Neural progenitor cell (in vitro differentiated cells): ENCODE measurements around the gene CD101. TPM values are rescaled to one million over a fixed set of nuclear protein-coding genes. Genes with fewer than 3 reads are reported as not detected.

Source experiments
- DNase-seq: peaks from one replicate; pipeline ENCODE4 v3.0.0-alpha.2; 2016; ENCODE audit warnings: low spot score
- H2AFZ ChIP-seq: fragments of 200-600 bp; sonication (generic); replicated peaks from 2 replicates; pipeline ENCODE4 v1.6.1; 2016; ENCODE audit warnings: antibody characterized with exemption
- H3F3A ChIP-seq: fragments of 200-600 bp; sonication (generic); 2 replicates; pipeline ENCODE4 v1.6.1; 2016; ENCODE audit warnings: antibody characterized with exemption, low read depth
- H3K27ac ChIP-seq: fragments of 200-600 bp; sonication (generic); 2 replicates; pipeline ENCODE4 v1.5.1; 2016; ENCODE audit warnings: mild to moderate bottlenecking
- H3K27me3 ChIP-seq: fragments of 200-600 bp; sonication (generic); 2 replicates; pipeline ENCODE4 v1.6.1; 2016; ENCODE audit warnings: mild to moderate bottlenecking, moderate library complexity
- H3K36me3 ChIP-seq: fragments of 200-600 bp; sonication (generic); 2 replicates; pipeline ENCODE4 v1.5.1; 2016
- H3K4me1 ChIP-seq: fragments of 200-600 bp; sonication (generic); 2 replicates; pipeline ENCODE4 v1.6.1; 2016; ENCODE audit warnings: mixed run types
- H3K4me2 ChIP-seq: fragments of 200-600 bp; sonication (generic); 2 replicates; pipeline ENCODE4 v1.6.1; 2016
- H3K4me3 ChIP-seq: fragments of 200-600 bp; sonication (generic); 2 replicates; pipeline ENCODE4 v1.5.1; 2016
- H3K79me2 ChIP-seq: fragments of 200-600 bp; sonication (generic); 2 replicates; pipeline ENCODE4 v1.6.1; 2016; ENCODE audit warnings: low read depth
- H3K9ac ChIP-seq: fragments of 200-600 bp; sonication (generic); 2 replicates; pipeline ENCODE4 v1.6.1; 2016
- H3K9me3 ChIP-seq: fragments of 200-600 bp; sonication (generic); 2 replicates; pipeline ENCODE4 v1.5.1; 2016; ENCODE audit warnings: low read depth
- H4K20me1 ChIP-seq: fragments of 200-600 bp; sonication (generic); 2 replicates; pipeline ENCODE4 v1.6.1; 2016; ENCODE audit warnings: low read depth
- H3K27ac Mint-ChIP-seq: 3 replicates; pipeline ENCODE4 v1.8.0; 2021; ENCODE audit warnings: mixed read lengths
- H3K27me3 Mint-ChIP-seq: 2 replicates; pipeline ENCODE4 v1.8.0; 2022; ENCODE audit warnings: low read depth, mild to moderate bottlenecking, inconsistent platforms, moderate library complexity, mixed read lengths; ENCODE audit not compliant: insufficient read depth
- H3K36me3 Mint-ChIP-seq: 3 replicates; pipeline ENCODE4 v1.8.0; 2021; ENCODE audit warnings: mixed read lengths
- H3K4me1 Mint-ChIP-seq: 3 replicates; pipeline ENCODE4 v1.8.0; 2021; ENCODE audit warnings: mixed read lengths
- H3K4me3 Mint-ChIP-seq: 3 replicates; pipeline ENCODE4 v1.8.0; 2021; ENCODE audit warnings: mild to moderate bottlenecking, moderate library complexity, mixed read lengths
- H3K9me3 Mint-ChIP-seq: 3 replicates; pipeline ENCODE4 v1.8.0; 2020; ENCODE audit warnings: mixed read lengths
- CTCF ChIP-seq: fragments of 200-600 bp; sonication (generic); IDR thresholded peaks from 2 replicates; pipeline ENCODE4 v1.5.1; 2017; ENCODE audit warnings: antibody characterized with exemption, mild to moderate bottlenecking
- EZH2 ChIP-seq: fragments of 200-600 bp; sonication (generic); IDR thresholded peaks from 2 replicates; pipeline ENCODE4 v1.6.1; 2017; ENCODE audit warnings: antibody characterized with exemption, mild to moderate bottlenecking, moderate library complexity
- EZH2phosphoT487 ChIP-seq: fragments of 200-600 bp; sonication (generic); IDR thresholded peaks from 2 replicates; pipeline ENCODE4 v1.6.1; 2017; ENCODE audit warnings: antibody characterized with exemption
- total RNA-seq: library from RNA; depleted of rRNA; stranded (reverse); fragments of >200 nt; gene quantifications from 2 replicates; pipeline ENCODE4 v1.2.3, GENCODE V29; 2015; ENCODE audit warnings: low replicate concordance

CD101 gene
- total RNA-seq, 1 donor from 2014 or later, result 0.41 TPM

GRCh38 chr1:117059678-117060440, 58.3 kb downstream of the CD101 start, which contains the start of gene TTF2:
TSS of gene TTF2 (plus strand) at chr1:117060326. CDS start at chr1:117060347, 21 bp downstream.
- Mint-ChIP-seq H3K4me1 (peaks cover 15% of the 10 kb centered on the region), H3K27me3 (no peaks in the 10 kb centered on the region), H3K4me3 (no peak within 1 kb of the TSS), H3K36me3 (no peaks in the 10 kb centered on the region), H3K27ac (peak within 1 kb of the TSS; percentile 76), H3K9me3 (no peaks in the 10 kb centered on the region)
- H3K4me1 ChIP-seq, result peaks cover 5% of the 10 kb centered on the region
- H3K4me3 ChIP-seq, result peak within 1 kb of the TSS; percentile 61
- H3K79me2 ChIP-seq, result peaks cover 17% of the 10 kb centered on the region
- H3F3A ChIP-seq, result peaks cover 19% of the 10 kb centered on the region
- peak within 1 kb of the TSS; percentile 34 for H3K9ac ChIP-seq
- TF ChIP-seq CTCF, result peak; percentile 36
- no peak for TF ChIP-seq EZH2phosphoT487
- peak; percentile 27 for TF ChIP-seq EZH2
- H4K20me1 ChIP-seq, result no peaks in the 10 kb centered on the region
- H3K4me2 ChIP-seq, result peak within 1 kb of the TSS; percentile 99
- no peaks in the 10 kb centered on the region for H3K36me3 ChIP-seq
- H3K9me3 ChIP-seq, result no peaks in the 10 kb centered on the region
- peak; percentile 97 for DNase-seq
- H3K27ac ChIP-seq, result peak within 1 kb of the TSS; percentile 65
- H3K27me3 ChIP-seq, result no peaks in the 10 kb centered on the region
- H2AFZ ChIP-seq, result peak within 1 kb of the TSS; percentile 83

- H2AFZ ChIP-seq, result peak overlapping the region; percentile 77
- H3K27ac Mint-ChIP-seq, result no peak overlapping the region
- DNase-seq, result no peak
Measured at GRCh38 chr1:117060441-117061317, 59.1 kb downstream of the CD101 start.

GRCh38 chr1:117061986-117062415, 60.4 kb downstream of the CD101 start:
- TF ChIP-seq EZH2phosphoT487 (no peak), CTCF (no peak), EZH2 (no peak)
- H3K9me3 Mint-ChIP-seq, result no peaks in the 10 kb centered on the region
- no peak for DNase-seq
- H3K36me3 ChIP-seq, result no peaks in the 10 kb centered on the region
- no peaks in the 10 kb centered on the region for H3K27me3 ChIP-seq
- H4K20me1 ChIP-seq, result no peaks in the 10 kb centered on the region
- no peaks in the 10 kb centered on the region for H3K9me3 ChIP-seq
- peaks cover 19% of the 10 kb centered on the region for H3F3A ChIP-seq
- H3K27ac Mint-ChIP-seq, result no peak overlapping the region
- peaks cover 17% of the 10 kb centered on the region for H3K79me2 ChIP-seq
- no peak overlapping the region for H3K27ac ChIP-seq
- H2AFZ ChIP-seq, result no peak overlapping the region
- H3K4me1 Mint-ChIP-seq, result peaks cover 15% of the 10 kb centered on the region
- H3K9ac ChIP-seq, result no peak overlapping the region
- H3K36me3 Mint-ChIP-seq, result no peaks in the 10 kb centered on the region
- no peak overlapping the region for H3K4me2 ChIP-seq
- peaks cover 5% of the 10 kb centered on the region for H3K4me1 ChIP-seq
- H3K4me3 Mint-ChIP-seq, result no peak overlapping the region
- H3K27me3 Mint-ChIP-seq, result no peaks in the 10 kb centered on the region
- H3K4me3 ChIP-seq, result no peak overlapping the region

More at GRCh38 chr1:117060441-117061317, 59.1 kb downstream of the CD101 start:
- Histone ChIP-seq H4K20me1 (no peaks in the 10 kb centered on the region), H3K27ac (no peak overlapping the region), H3F3A (peaks cover 19% of the 10 kb centered on the region), H3K79me2 (peaks cover 17% of the 10 kb centered on the region), H3K9ac (no peak overlapping the region), H3K36me3 (no peaks in the 10 kb centered on the region), H3K4me1 (peaks cover 5% of the 10 kb centered on the region), H3K27me3 (no peaks in the 10 kb centered on the region), H3K4me3 (peak overlapping the region; percentile 61), H3K9me3 (no peaks in the 10 kb centered on the region), H3K4me2 (peak overlapping the region; percentile 99)
- H3K9me3 Mint-ChIP-seq, result no peaks in the 10 kb centered on the region
- no peaks in the 10 kb centered on the region for H3K36me3 Mint-ChIP-seq
- H3K4me3 Mint-ChIP-seq, result no peak overlapping the region
- H3K27me3 Mint-ChIP-seq, result no peaks in the 10 kb centered on the region
- no peak for TF ChIP-seq EZH2
- TF ChIP-seq CTCF, result no peak
- no peak for TF ChIP-seq EZH2phosphoT487
- peaks cover 15% of the 10 kb centered on the region for H3K4me1 Mint-ChIP-seq
